GM12892 (cell line): ENCODE measurements around the gene UNC45A.

Experiments
- POLR2A ChIP-seq: IDR thresholded peaks from 2 replicates; pipeline ENCODE4 v1.6.1; 2011; ENCODE audit warnings: low read depth, low read length, control low read depth
- POLR2AphosphoS5 ChIP-seq: IDR thresholded peaks from 2 replicates; pipeline ENCODE4 v1.6.1; 2011; ENCODE audit warnings: low read depth, low read length, control low read depth

- TF ChIP-seq POLR2A (no peak), POLR2AphosphoS5 (no peak)
Observed at GRCh38 chr15:90945091-90945490, 10.0 kb downstream of the UNC45A start.
